Measurements from ENCODE around the gene FBRSL1. TPM values are rescaled to one million over a fixed set of nuclear protein-coding genes. Genes with fewer than 3 reads are reported as not detected.

The FBRSL1 gene
- total and polyA plus RNA-seq, 2 donors (not counting 1 experiment from before 2014, with no cell fraction given) = 62.6 to 112 TPM

DNA sequence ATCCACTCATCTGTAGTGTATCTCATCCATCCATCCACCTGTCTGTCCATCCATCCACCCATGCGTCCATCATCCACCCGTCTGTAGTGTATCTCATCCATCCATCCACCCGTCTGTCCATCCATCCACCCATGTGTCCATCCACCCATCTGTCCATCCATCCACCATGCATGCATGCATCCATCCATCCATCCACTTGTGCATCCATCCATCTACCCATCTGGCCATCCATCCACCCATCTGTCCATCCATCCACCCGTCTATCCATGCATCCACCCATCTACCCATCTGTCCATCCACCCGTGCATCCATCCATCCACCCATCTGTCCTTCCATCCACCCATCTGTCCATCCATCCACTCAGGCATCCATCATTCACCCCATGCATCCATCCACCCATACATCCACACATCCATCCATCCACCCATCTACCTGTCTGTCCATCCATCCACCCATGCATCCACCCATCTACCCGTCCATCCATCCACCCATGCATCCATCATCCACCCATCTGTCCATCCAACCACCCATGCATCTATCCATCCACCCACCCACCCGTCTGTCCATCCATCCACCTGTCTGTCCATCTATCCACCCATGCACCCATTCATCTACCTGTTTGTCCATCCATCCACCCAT, 28.5 kb downstream of the FBRSL1 start:
- Histone ChIP-seq H3K27ac (ENCODE audit: low read length in 2 of 2) (no peak overlapping the region), H3K9me3 (ENCODE audit: control extremely low read depth in 1 of 3, control insufficient read depth in 2 of 3, insufficient read depth in 1 of 3, low read length in 2 of 3) (peaks cover 0 to 27% (median 4%) of the 10 kb centered on the region in 3 donors), H3K4me2 (replicated peaks; ENCODE audit: low read depth, low read length, poor library complexity, severe bottlenecking) (no peak overlapping the region), H3K4me1 (ENCODE audit: control insufficient read depth in 2 of 2, insufficient read depth in 2 of 2, low read length in 2 of 2) (peaks cover 2% of the 10 kb centered on the region in 2 donors), H2AFZ (ENCODE audit: insufficient read depth, low read depth, low read length, poor library complexity, severe bottlenecking) (no peak overlapping the region), H3K36me3 (replicated peaks in 1 of 2; ENCODE audit: control extremely low read depth in 1 of 2, control insufficient read depth in 1 of 2, extremely low read depth in 1 of 2, insufficient read depth in 2 of 2, low read length in 1 of 2) (peaks cover 0 to 23% of the 10 kb centered on the region in 2 experiments), H4K20me1 (ENCODE audit: control insufficient read depth, insufficient read depth, low read length, poor library complexity, severe bottlenecking) (peaks cover 82% of the 10 kb centered on the region), H3K27me3 (replicated peaks in 1 of 4; ENCODE audit: control extremely low read depth in 1 of 4, control insufficient read depth in 3 of 4, insufficient read depth in 4 of 4, low read length in 3 of 4) (no peaks in the 10 kb centered on the region), H3K79me2 (ENCODE audit: control insufficient read depth, insufficient read depth, low read length) (peaks cover 56% of the 10 kb centered on the region), H3K4me3 (ENCODE audit: control extremely low read depth in 1 of 5, extremely low read depth in 1 of 5, insufficient read depth in 1 of 5, low read depth in 2 of 5, low read length in 4 of 5) (no peak overlapping the region), H3K9ac (ENCODE audit: low read length) (no peak overlapping the region)
- Mint-ChIP-seq H3K9me3 (ENCODE audit: insufficient read depth) (no peaks in the 10 kb centered on the region), H3K4me1 (peaks cover 8% of the 10 kb centered on the region), H3K27ac (no peak overlapping the region), H3K27me3 (no peaks in the 10 kb centered on the region), H3K4me3 (no peak overlapping the region)
- 94% methylated on average over 7 of the region's 7 CpGs for WGBS (ENCODE audit: insufficient coverage)
- CTCF ChIA-PET = interaction anchor here (1.2 to 1.5 kb wide), 2 partner anchors 88 to 104 kb away, joined by 3 to 9 read pairs; no protein-coding TSS in a partner anchor
- intact Hi-C loops (cut with micrococcal nuclease) = no loop called here
- ATAC-seq (ENCODE audit: low read depth) (no peak), DNase-seq (no peak)
- TF ChIP-seq EZH2 (IDR thresholded peaks at IDR 0.05; ENCODE audit: borderline replicate concordance, insufficient read depth, low read depth, low read length, poor library complexity, severe bottlenecking) (no peak), CTCF (IDR thresholded peaks at IDR 0.05) (no peak)
- POLR2A ChIA-PET = no interaction called here

GRCh38 chr12:132520421-132521199, 30.7 kb downstream of the FBRSL1 start:
- 87% methylated on average over 17 of the region's 17 CpGs for WGBS (ENCODE audit: insufficient coverage)
- H3K4me3 Mint-ChIP-seq = no peak overlapping the region
- Histone ChIP-seq H4K20me1 (ENCODE audit: control insufficient read depth, insufficient read depth, low read length, poor library complexity, severe bottlenecking) (peaks cover 93% of the 10 kb centered on the region), H3K79me2 (ENCODE audit: control insufficient read depth, insufficient read depth, low read length) (peaks cover 73% of the 10 kb centered on the region), H3K9ac (ENCODE audit: low read length) (no peak overlapping the region), H3K4me2 (replicated peaks; ENCODE audit: low read depth, low read length, poor library complexity, severe bottlenecking) (no peak overlapping the region), H3K4me3 (ENCODE audit: control extremely low read depth in 1 of 5, extremely low read depth in 1 of 5, insufficient read depth in 1 of 5, low read depth in 2 of 5, low read length in 4 of 5) (no peak overlapping the region), H2AFZ (ENCODE audit: insufficient read depth, low read depth, low read length, poor library complexity, severe bottlenecking) (no peak overlapping the region), H3K4me1 (ENCODE audit: control insufficient read depth in 2 of 2, insufficient read depth in 2 of 2, low read length in 2 of 2) (peaks cover 5 to 12% of the 10 kb centered on the region in 2 donors), H3K27ac (ENCODE audit: low read length in 2 of 2) (no peak overlapping the region), H3K36me3 (replicated peaks in 1 of 2; ENCODE audit: control extremely low read depth in 1 of 2, control insufficient read depth in 1 of 2, extremely low read depth in 1 of 2, insufficient read depth in 2 of 2, low read length in 1 of 2) (peaks cover 0 to 16% of the 10 kb centered on the region in 2 experiments), H3K27me3 (replicated peaks in 1 of 4; ENCODE audit: control extremely low read depth in 1 of 4, control insufficient read depth in 3 of 4, insufficient read depth in 4 of 4, low read length in 3 of 4) (no peaks in the 10 kb centered on the region), H3K9me3 (ENCODE audit: control extremely low read depth in 1 of 3, control insufficient read depth in 2 of 3, insufficient read depth in 1 of 3, low read length in 2 of 3) (peaks cover 0 to 25% (median 4%) of the 10 kb centered on the region in 3 donors)
- no peaks in the 10 kb centered on the region for H3K9me3 Mint-ChIP-seq (ENCODE audit: insufficient read depth)
- intact Hi-C loops (cut with micrococcal nuclease) = no loop called here
- peaks cover 13% of the 10 kb centered on the region for H3K4me1 Mint-ChIP-seq
- CTCF ChIA-PET = interaction anchor here (9.7 kb wide), 1 partner anchor 104 kb away, joined by 236 read pairs; no protein-coding TSS in a partner anchor
- POLR2A ChIA-PET = no interaction called here
- ATAC-seq (ENCODE audit: low read depth) = no peak
- H3K27me3 Mint-ChIP-seq = no peaks in the 10 kb centered on the region
- TF ChIP-seq CTCF (IDR thresholded peaks at IDR 0.05) = no peak
- no peak for TF ChIP-seq EZH2 (IDR thresholded peaks at IDR 0.05; ENCODE audit: borderline replicate concordance, insufficient read depth, low read depth, low read length, poor library complexity, severe bottlenecking)
- no peak overlapping the region for H3K27ac Mint-ChIP-seq
- DNase-seq = no peak
